ENCODE results near the gene S100A8. TPM values are rescaled to one million over a fixed set of nuclear protein-coding genes. Genes with fewer than 3 reads are reported as not detected.

S100A8 gene
- not detected in 5 replicates for total RNA-seq (2022; extraction: Qiagen RNA extraction)

GRCh38 chr1:153390938-153391710 lies at the start of gene S100A8:
TSS of gene S100A8 (minus strand) at chr1:153391073. CDS start at chr1:153390535, 538 bp downstream.

GRCh38 chr1:153415850-153416570 lies 25.1 kb upstream of the S100A8 start, which contains the start of gene S100A7A:
TSS of gene S100A7A (plus strand) at chr1:153416520. CDS start at chr1:153418083, 1,563 bp downstream.

GRCh38 chr1:153375511-153375910 lies 15.4 kb downstream of the S100A8 start, which contains the start of gene S100A12:
TSS of gene S100A12 (minus strand) at chr1:153375621. CDS start at chr1:153374592, 1,029 bp downstream.

GRCh38 chr1:153357853-153358690 lies 32.8 kb downstream of the S100A8 start, which contains the start of gene S100A9:
TSS of gene S100A9 (plus strand) at chr1:153357854. CDS start at chr1:153358284, 430 bp downstream.

GRCh38 chr1:153348511-153349362 lies 42.1 kb downstream of the S100A8 start, which contains the start of gene PGLYRP4:
TSS of gene PGLYRP4 (minus strand) at chr1:153348841. CDS start at chr1:153347932, 909 bp downstream.

Other genes starting within 250 kb of the S100A8 start
- not detected in 5 replicates for gene SPRR2G, start 240.2 kb downstream of the S100A8 start, total RNA-seq (2022; extraction: Qiagen RNA extraction)
- gene LELP1, start 187.6 kb downstream of the S100A8 start, total RNA-seq (2022; extraction: Qiagen RNA extraction): not detected in 5 replicates
- gene PRR9, start 173.5 kb downstream of the S100A8 start, total RNA-seq (2022; extraction: Qiagen RNA extraction): not detected in 5 replicates
- not detected in 5 replicates for gene LORICRIN, start 131.4 kb downstream of the S100A8 start, total RNA-seq (2022; extraction: Qiagen RNA extraction)
- not detected in 5 replicates for gene PGLYRP3, start 78.1 kb downstream of the S100A8 start, total RNA-seq (2022; extraction: Qiagen RNA extraction)
- not detected in 5 replicates for gene PGLYRP4, start 42.2 kb downstream of the S100A8 start, total RNA-seq (2022; extraction: Qiagen RNA extraction)
- gene S100A9, start 33.2 kb downstream of the S100A8 start, total RNA-seq (2022; extraction: Qiagen RNA extraction): 0.77 to 1.2 TPM (median 1.1 TPM) in 4 of 5 replicates, not detected in the other
- not detected in 5 replicates for gene S100A12, start 15.5 kb downstream of the S100A8 start, total RNA-seq (2022; extraction: Qiagen RNA extraction)
- gene S100A7A, start 25.4 kb upstream of the S100A8 start, total RNA-seq (2022; extraction: Qiagen RNA extraction): not detected in 5 replicates
- not detected in 5 replicates for gene S100A7, start 69.6 kb upstream of the S100A8 start, total RNA-seq (2022; extraction: Qiagen RNA extraction)
- 3,270 to 3,628 TPM (median 3,480 TPM) in 5 replicates for gene S100A6, start 144.9 kb upstream of the S100A8 start, total RNA-seq (2022; extraction: Qiagen RNA extraction)
- 0.44 to 1.5 TPM (median 1.0 TPM) in 5 replicates for gene S100A5, start 149.9 kb upstream of the S100A8 start, total RNA-seq (2022; extraction: Qiagen RNA extraction)
- gene S100A4, start 154.7 kb upstream of the S100A8 start, total RNA-seq (2022; extraction: Qiagen RNA extraction): 1,612 to 1,772 TPM (median 1,681 TPM) in 5 replicates
- 103 to 117 TPM (median 114 TPM) in 5 replicates for gene S100A3, start 158.2 kb upstream of the S100A8 start, total RNA-seq (2022; extraction: Qiagen RNA extraction)
- gene S100A2, start 174.8 kb upstream of the S100A8 start, total RNA-seq (2022; extraction: Qiagen RNA extraction): 20.2 to 30.6 TPM (median 26.9 TPM) in 5 replicates
- gene S100A16, start 222.1 kb upstream of the S100A8 start, total RNA-seq (2022; extraction: Qiagen RNA extraction): 481 to 560 TPM (median 517 TPM) in 5 replicates
- gene S100A14, start 225.3 kb upstream of the S100A8 start, total RNA-seq (2022; extraction: Qiagen RNA extraction): 0.24 to 0.73 TPM (median 0.38 TPM) in 5 replicates
- 169 to 188 TPM (median 172 TPM) in 5 replicates for gene S100A13, start 236.4 kb upstream of the S100A8 start, total RNA-seq (2022; extraction: Qiagen RNA extraction)
- gene S100A1, start 237.4 kb upstream of the S100A8 start, total RNA-seq (2022; extraction: Qiagen RNA extraction): 0.72 to 1.2 TPM (median 0.93 TPM) in 5 replicates
- 68.7 to 84.2 TPM (median 77.0 TPM) in 5 replicates for gene CHTOP, start 243.0 kb upstream of the S100A8 start, total RNA-seq (2022; extraction: Qiagen RNA extraction)